ENCODE results near the gene ICA1.
"Not testable (repeated sequence)": the region's sequence is repeated elsewhere in the genome, so short reads cannot be mapped to it uniquely, and the experiment has no call there.

The ICA1 gene

DNA sequence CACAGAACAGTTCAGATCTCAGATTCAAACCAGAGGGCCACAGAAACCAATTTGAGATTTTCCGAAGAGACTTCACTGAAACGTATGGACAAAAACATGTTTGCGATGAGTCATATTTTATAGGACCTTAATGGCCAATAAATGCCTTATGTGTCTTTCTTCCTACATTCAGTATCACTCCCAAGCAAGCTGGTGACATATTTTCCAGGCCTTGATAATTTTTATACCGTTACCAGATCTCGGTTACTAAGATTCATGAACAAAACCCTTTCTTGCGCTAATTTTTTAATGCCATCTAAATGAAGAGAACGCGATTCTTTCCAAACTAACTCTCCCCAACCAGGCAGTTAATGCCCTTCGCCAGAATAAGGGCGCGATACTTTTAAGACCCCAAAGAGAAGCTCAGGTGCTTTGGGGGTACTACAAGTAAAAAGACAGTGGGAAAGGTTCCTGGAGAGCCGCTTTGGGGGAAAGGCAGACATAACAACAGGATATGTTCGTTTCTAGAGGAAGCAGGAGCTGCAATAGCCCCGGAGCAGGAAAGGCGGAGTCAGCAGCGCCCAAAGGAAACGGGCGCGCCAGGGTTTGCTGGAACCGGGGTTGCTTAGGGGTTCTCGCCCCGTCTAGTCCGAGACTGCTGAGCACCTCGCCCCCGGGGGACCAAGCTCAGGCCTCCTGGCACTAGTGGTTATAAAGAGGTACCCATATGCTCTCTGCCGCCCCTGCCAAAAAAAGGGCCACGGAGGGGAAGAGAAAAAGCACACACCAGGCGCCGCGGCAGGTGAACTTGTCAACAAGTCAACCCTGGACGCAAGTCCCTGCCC lies 884 bp downstream of the ICA1 start:
- DNase-seq: no peak

DNA sequence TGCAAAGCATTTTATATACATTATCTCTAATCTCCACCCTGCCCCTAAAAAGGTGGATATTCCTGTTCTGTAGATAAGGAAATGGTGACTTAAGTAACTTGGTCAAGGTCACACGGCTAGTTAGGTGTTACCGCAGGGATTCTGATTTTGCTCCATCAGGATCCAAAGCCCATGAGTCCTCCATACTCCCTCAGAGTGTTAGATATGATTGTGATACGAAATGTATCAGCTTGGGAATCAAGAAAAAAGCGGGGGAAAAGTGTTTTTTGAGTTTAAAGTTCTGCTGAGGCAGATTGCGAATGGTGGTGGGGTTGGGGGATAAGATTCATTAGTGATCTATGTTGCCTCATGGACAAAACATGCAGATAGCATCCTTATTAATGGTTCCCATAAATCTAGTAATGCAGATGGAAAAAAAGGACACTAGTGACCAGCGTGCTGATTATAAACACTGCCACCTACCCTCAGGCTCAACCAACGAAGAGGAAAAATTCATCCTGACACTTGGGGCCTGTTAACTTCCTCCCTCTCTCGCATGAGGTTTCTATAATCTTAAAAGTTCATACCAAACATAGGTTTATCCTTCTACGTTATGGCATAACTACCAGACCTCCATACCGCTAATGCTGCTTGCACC lies 2.3 kb downstream of the ICA1 start:
- DNase-seq: no peak

DNA sequence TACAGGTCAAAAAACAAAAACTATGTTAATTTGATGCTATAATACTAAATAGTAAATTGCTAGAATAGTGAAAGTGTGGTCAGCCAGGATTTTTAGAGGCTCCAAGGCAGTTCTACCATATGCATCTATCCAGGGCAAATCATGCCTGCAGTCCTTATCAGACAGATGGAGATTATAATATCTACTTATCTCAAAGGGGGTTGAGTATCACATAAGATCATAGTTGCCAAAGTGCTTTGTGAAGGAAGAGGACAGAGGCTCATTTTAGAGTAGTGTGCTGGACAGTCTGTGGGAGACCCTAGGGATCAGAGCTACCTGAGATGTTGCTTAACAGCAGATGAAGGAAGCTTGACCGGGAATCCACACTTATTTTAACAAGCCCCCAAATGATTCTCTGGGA lies 3.2 kb downstream of the ICA1 start:
- no peak for DNase-seq

DNA sequence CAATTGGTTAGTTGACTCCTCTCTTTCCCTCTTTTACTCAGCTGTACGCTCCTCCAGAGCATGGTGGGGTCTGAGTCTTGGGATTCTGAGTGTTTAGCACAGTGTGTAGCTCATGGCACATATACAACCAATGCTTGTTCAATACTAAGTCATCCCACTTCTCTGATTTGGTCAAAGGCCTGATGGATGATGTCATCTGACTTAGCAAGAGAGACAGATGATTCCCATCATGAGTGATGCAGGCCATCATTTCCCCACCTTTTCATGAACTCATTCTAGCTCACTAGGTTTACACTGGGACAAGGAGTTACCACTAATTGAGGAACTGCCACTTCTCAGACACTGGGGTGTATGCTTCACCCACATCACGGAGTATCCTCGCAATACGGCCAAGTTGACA lies 3.8 kb downstream of the ICA1 start:
- DNase-seq: no peak

DNA sequence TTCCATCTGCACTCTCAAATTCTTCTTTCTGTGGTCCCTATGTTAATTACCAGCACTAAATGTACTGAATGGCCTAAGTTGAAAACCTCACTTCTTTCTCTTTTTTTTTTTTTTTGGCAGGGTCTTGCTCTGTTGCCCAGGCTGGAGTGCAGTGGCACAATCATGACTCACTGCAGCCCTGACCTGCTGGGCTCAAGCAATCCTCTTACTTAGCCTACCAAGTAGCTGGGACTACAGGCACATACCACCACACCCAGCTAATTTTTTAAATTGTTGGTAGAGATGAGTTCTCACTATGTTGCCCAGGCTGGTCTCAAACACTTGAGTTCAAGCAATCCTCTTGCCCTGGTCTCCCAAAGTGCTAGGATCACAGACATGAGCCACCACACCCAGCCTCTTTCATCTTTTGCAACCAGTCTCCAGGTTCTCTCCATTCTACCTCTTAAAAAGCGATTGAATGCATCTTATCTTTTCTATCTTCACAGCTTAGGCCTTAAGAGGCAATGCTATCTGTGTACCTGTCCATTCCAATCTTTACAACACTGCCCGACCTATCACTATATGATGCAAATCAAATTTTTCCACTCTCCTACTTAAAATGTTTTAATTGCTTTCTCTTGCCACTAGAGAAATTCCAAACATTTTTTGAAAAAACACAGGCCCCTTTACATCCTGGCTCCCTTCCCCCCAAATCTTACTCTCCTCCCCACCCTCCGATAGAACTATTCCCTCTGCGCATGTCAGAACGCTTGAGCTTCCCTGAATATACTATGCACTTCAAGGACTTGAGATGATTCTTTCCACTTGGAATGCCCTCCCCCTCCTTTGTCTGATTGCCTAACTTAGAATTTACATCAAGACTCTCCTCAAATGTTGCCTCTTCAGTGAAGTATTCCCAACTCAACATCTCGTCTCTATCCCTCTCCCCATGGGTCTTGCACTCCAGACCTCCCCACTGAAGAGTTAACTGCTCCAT lies 6.0 kb downstream of the ICA1 start:
- DNase-seq: no peak

DNA sequence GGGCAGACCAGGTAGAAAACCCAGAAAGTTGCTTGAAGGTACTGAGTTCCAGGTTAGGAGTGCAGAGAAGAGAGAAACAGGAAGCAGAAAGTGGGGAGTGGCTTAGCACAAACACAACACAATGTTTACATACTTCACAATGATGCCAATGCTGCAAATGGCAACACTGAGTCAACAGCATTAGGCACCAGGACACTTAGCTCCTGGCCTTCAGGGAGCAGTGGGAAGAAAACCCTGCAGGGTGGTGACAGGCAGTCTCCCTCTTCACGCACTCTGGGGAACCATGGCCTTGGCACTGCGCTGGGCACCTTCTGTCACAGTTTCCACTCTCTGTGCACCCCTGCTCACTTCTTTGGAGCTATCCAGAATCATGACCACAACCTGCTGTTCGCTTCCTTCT lies 7.3 kb downstream of the ICA1 start:
- DNase-seq: no peak

DNA sequence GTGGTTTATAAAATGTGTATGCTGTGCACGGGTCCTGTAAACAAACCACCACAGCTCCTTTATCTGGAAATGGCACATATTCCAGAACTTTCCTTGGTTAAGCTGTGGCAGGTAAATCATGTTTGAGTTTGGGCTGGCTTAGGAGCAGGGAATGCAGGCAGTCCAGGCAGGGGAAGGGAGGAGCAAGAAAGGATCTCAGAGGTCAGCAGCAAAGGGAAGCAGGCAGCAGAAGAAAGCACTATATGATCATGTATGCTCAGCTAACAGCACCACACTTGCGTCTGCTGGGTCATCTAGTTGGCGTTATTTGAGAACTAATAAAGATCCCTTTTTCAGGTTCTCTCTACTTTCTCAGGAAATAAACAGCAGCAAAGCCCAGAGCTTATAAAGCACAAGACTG lies 7.8 kb downstream of the ICA1 start:
- DNase-seq: no peak

DNA sequence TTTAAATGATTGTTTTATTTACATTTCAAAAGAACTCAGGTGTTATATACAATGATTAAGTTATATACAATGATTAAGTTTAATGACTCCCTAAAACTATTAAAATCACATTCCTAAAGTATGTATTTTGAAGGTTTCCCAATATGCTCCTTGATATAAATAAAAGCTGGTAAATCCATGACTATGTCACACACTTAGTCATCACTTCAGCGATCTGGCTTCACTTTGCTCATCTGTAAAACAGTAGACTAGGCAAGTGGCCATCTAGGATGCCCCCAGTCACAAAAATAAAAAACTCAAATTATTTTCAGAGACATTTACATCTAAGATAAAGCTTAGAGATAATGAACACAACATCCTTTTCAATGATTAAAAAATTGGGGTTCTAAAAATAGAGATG lies 10.8 kb downstream of the ICA1 start:
- DNase-seq: no peak

DNA sequence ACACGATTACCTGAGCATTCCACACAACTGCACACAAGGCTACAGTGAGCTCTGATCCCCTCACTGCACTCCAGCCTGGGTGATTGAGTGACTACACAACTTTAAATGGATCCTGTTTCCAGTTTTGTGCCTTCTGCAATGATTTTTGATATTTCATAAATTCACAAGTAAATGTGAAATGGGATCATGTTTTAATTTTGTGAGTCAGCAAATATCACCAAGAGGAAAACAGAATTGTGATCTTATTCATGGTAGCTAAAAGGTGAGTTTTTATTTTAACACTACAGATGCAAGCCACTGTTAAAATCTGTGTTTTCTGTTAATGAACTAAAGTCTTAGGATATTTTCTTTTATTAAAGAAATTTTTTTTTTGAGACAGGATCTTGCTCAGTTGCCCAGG lies 11.4 kb downstream of the ICA1 start:
- DNase-seq: no peak

DNA sequence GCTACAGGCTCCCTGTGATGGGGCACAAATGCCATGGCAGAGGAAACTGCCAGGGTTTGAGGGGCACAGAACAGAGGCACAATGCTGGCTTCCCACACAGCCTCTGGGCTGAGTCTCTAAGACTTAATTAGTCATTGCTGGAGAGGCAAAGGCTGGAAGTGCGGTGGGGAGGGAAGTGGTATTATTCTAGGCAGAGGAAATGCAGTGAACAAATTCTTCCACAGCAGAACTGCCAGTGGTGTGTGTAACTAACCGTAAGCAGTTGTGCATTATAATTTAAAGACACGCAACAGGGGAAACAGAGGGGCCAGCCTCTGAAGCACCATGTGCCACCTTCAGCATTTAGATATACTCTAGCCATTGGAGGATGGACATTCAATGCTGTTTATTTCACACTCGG lies 12.8 kb downstream of the ICA1 start:
- no peak for DNase-seq

DNA sequence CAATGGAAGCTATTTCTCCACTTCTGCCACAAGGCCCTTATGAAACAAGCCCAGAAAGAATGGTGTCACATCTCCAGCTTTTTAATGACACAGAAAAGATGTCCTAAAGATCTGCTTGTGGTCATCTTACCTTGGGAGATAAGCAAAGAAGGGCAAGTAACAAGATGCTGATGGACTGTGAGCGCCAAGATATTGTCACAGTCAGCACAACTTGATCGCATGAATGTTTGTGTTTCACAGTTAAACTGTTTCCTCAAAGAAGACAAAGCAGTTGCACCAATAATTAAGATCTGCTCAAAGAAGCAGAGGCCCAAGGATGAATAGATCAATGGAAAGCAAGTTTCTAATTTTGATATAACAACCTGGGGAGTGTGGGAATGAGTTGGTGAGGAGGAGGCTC lies 15.9 kb downstream of the ICA1 start:
- DNase-seq: no peak

DNA sequence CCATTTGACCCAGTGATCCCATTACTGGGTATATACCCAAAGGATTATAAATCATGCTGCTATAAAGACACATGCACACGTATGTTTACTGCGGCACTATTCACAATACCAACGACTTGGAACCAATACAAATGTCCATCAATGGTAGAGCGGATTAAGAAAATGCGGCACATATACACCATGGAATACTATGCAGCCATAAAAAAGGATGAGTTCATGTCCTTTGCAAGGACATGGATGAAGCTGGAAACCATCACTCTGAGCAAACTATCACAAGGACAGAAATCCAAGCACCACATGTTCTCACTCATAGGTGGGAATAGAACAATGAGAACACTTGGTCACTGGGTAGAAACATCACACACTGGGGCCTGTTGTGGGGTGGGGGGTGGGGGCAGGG lies 16.9 kb downstream of the ICA1 start:
- DNase-seq: not testable (repeated sequence)

DNA sequence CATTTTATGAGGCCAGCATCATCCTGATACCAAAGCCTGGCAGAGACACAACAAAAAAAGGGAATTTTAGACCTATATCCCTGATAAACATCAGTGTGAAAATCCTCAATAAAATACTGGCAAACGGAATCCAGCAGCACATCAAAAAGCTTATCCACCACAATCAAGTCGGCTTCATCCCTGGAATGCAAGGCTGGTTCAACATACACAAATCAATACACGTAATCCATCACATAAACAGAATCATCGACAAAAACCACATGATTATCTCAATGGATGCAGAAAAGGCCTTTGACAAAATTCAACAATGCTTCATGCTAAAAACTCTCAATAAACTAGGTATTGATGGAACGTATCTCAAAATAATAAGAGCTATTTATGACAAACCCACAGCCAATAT lies 18.9 kb downstream of the ICA1 start:
- DNase-seq: not testable (repeated sequence)

DNA sequence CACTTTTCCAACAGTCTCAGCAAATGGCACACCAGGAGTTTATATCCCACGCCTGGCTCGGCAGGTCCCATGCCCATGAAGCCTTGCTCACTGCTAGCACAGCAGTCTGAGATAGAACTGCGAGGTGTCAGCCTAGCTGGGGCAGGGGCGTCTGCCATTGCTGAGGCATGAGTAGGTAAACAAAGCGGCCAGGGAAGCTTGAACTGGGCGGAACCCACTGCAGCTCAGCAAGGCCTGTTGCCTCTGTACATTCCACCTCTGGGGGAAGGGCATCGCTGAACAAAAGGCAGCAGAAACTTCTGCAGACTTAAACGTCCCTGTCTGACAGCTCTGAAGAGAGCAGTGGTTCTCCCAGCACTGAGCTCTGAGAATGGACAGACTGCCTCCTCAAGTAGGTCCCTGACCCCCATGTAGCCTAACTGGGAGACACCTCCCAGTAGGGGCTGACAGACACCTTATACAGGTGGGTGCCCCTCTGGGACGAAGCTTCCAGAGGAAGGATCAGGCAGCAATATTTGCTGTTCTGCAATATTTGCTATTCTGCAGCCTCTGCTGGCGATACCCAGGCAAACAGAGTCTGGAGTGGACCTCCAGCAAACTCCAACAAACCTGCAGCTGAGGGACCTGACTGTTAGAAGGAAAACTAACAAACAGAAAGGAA lies 22.1 kb downstream of the ICA1 start:
- DNase-seq: not testable (repeated sequence)

DNA sequence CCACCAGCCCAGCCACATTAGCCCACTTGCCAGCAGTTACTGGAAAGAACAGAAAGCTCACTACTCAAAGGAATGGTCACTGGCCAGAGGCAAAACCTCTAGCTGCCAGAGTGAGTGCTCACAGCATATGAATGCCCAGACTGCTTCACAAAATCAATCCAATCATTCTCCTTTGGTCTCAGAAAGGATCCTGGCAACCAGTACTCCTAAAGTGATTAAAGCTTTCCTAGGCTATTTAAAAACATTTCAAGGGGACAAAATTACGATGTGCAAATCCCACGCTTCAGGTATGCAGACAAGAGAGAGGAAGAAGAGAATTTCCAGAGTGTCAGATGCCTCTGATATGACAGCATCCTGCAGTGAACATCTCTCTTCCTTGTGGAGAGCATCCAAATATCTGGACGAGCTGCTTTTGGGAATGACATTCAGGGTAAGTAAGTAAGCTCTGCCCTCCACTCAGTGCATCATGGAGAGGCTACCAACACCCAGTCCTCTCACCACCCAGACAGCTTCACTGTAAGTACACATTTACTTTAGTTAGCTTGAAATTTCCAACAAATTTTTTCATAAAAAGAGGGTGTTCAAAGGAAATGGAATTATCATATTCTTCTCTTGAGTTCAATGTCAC lies 25.1 kb downstream of the ICA1 start:
- no peak for DNase-seq

DNA sequence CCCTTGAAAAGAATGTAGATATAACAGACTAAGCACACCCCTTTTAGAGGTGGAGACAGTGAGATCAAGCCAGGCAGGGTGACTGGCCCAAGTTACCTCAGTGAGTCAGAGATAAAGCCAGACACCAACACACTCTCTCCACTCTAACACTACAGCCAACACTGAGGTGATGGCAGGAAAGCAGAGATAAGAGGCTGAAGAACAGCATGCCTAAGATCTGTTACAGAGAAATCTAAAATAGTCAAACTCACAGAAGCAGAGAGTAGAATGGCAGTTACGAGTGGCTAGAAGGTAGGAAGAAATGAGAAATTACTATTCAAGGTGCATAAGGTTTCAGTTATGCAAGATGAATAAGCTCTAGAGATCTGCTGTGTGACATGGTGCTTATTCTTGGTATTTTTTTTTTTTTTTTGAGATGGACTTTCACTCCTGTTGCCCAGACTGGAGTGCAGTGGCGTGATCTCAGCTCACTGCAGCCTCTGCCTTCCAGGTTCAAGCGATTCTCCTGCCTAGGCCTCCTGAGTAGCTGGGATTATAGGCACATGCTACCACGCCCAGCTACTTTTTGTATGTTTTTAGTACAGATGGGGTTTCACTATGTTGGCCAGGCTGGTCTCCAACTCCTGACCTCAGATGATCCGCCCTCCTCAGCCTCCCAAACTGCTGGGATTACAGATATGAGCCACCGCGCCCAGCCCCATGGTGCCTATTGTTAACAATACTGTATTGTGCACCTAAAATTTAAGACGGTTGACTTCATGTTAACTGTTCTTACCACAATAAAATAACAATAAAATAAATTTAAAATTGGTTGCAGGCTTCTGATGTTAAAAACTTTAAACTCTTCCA lies 28.7 kb downstream of the ICA1 start:
- DNase-seq: no peak

DNA sequence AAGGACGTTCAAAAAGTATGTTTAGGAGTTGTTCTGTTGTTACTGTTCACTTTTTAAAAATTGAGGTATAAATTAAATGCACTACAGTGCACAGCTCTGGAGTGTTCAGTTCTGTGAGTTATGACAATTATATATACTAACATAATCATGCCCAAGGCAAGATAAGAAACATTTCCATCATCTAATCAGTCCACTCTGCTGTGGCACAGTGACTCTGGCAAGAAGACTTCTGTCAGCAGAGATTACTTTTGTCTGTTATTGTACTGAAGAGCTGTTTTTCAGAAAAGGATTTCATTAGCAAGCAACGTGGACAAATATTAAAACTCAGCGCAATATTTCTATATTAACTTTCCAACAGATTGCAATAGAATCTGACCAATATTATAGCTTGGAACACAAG lies 32.0 kb downstream of the ICA1 start:
- DNase-seq: no peak

DNA sequence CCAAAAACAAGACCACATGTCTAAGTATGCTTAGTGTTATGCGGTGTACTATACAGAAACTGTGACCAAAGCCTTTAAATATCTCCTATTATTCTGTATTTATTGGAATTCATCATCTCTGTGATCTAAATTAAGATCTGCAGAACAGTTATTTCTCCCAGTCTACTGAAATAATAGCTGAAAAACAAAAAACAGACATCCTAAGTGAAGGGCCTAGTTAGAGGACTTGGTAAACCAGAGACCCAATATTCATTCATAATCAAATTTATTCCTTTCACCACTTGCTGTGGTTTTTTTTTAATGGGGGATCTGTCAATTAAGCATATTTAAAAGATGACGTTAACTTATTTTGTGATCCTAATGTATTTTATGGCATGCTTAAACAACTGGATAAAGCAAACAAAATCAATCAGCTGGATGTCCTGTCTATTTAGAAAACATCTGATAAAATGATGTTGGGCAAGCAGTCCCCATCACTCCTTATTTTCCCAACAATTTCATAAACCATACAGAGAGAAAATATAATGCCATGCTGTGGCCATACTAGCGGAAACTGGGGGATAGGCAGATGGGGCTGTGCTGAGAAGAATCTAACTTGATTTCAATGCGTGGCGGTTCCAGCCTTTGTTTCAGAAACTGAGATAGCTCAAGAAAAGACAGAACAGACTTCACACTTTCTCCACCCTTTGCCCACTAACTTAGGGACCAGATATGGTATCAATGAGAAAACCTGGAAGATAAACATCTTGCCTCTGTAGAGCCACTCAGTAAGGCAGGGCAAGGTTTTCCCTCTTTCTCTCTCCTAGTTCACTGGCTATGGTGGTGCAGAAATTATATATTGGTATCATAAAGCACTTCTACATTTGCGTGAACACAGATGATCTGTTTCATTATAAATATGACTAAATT lies 32.9 kb downstream of the ICA1 start:
- no peak for DNase-seq

DNA sequence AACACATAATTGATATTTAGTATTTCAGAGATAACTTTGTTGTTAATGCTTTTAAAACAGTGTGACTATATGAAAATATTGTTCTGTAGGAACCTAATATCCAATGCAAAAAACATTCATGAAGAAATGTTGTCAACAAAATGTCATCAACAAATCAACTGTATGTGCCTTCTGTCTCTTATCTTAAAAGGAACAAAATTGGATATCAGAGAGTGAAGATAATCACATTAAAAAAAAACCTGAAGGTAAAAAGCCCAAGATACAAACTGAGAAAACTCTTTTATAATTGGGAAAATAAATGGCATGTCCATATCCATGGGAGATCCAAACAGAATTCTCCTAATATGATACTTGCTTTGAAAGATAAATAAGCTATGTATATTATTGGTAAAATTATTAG lies 33.9 kb downstream of the ICA1 start:
- no peak for DNase-seq

DNA sequence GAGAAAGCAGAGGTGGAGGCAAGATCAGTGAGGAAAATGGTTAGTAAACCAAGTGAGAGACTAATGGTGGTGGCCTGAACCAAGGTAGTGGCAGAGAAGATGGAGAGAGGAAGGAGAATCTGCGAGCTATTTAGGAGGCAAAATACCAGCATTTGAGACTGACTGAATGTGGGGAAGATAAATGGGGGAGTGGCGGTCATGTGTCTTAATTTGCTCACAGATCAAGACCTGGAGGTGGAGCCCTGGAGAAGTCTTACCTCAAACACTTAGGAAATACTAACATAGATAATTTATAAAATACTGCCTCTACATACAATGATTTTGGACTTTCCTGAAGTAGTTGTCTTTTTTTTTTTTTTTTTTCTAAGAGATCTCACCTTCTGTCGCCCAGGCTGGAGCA lies 34.7 kb downstream of the ICA1 start:
- no peak for DNase-seq

Measured in NCI-H2107 (cell line).